Daoy (cell line): Measurements from ENCODE around the gene CNTFR. TPM values are rescaled to one million over a fixed set of nuclear protein-coding genes. Genes with fewer than 3 reads are reported as not detected.

Experiments used
- DNase-seq: peaks from one replicate; pipeline ENCODE4 v3.0.0-alpha.2; 2015; ENCODE audit warnings: low read depth
- total RNA-seq: library from RNA; depleted of rRNA; stranded (reverse); fragments of >200 nt; shearing (Covaris generic); gene quantifications from 2 replicates; pipeline ENCODE4 v1.2.3, GENCODE V29; 2014

The CNTFR gene
- total RNA-seq, 1 experiment from 2014 or later, result not detected

DNA sequence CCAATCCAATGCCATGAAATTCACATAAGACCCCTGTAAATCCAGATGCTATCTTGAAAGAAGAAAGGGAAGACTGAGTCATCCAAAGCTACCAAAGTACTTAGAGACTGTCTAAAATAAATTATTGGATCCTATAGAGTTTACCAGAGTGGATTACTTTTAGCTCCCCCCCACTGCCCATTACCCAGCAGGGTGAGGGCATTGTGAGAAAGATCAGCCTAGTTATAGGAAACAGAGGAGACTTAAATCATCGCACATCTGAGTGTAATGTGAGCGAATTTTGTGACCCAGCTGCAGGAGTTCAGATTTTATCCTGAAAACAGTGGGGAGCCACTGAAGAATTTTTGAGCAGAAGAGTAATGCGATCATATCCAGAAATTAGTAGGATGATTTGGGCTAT, 65.2 kb downstream of the CNTFR start:
- no peak for DNase-seq

DNA sequence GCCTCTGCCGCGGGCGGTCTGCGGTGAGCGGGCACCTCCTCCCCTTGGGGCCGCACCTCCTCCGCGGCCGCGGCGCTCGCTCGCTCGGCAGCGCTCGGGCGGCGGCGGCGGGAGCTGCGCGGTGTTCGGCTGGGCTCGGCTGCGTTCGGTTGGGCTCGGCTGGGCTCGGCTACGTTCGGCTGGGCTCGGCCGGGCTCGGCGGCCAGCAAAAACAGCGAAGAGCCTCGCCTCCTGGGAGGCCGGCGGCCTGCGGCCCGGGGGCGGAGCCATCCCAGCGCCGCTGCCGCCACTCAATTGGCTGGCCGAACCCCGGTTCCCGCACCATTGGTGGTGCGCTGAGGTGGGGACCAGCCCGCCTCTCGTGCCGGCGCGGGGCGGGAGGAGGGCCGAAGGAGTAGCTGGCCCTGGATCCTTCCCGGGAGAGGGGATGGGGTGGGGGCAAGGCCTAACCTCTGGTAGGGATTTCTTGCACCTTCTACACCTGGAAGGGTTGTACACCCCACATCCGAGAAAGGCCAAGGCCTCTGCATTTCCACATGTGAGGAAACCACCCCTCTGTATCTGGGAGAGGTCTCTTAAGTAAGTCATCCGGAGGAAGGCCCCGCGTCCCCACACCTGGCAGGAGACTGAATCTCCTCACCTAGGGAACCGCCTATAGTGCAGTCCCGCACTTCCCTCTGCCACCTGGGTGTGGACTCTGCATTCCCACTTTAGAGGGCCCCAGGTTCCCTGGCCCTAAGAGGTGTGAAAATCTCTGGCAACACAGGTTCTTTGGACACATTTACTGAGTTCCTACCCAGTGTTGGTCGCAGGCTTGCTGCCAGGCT, 66.3 kb downstream of the CNTFR start, which contains the start of gene ENHO:
Gene ENHO (minus strand): TSS at position 20 of the 827 bp plus-strand sequence. CDS start 1,295 bp downstream, outside the sequence.
- peak; percentile 95 for DNase-seq

DNA sequence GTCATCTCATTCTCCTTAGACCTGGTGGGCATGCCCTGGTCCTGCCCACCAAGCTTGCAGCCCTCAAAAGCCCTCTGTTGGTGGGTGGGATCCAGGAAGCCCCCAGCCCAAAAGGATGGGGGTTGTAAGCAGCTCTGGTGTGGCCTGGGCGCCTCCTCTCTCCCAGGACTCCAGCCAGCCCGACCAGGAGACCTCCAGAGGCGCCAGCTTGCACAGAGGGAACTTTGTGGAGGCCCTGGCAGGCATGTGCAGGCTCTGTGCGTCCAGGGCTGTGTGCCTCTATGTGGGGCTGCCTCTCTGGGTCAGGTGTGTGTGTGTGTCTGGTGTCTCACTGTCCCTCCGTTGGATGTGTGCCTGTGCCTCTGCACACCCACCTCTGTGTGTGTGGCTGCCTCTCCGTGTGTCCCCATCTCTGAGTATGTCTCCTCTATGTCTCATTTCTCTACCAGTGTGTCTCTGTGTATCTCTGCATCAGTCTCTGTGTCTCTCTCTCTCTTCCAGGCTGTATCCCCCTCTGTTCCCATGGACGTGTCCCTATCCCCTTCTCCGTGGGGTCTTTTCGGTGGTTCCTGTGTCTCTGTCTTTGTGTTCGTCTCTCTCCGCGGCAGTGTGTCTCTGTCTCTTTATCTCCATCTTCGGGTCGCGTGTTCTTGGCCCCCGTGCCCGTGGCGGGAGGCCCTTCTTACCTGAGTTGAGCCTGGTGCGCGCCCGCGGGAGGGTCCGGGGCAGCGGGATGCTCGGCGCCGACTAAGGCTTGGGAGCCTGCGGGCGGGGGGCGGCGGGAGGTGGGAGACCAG, 67.2 kb downstream of the CNTFR start:
- DNase-seq, result no peak

- DNase-seq, result no peak
These were observed 68.0 kb downstream of the CNTFR start for GRCh38 chr9:34521406-34522045.

- DNase-seq, result no peak
These were observed 68.8 kb downstream of the CNTFR start for GRCh38 chr9:34520505-34521385.

DNA sequence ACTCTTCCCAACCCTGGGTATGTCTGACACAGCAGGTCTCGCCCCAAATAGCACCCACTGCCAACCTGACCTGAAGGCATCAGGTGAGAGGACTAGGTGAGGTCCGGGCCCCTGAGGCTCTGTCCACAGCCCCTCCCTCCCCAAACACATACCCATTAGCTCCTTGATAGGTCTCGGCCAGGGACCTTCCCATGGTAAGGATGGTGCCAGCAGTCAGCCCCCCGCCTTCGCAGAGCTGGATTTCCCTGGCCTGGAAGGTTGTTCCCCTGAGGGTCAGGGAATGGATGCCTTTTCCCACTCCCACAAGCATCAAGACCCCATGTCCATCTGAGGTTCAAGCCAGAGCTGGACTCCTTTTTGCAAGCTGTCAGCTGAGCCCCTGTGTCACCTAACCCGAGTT, 69.4 kb downstream of the CNTFR start:
- no peak for DNase-seq

- no peak for DNase-seq
These were observed 70.1 kb downstream of the CNTFR start for GRCh38 chr9:34519321-34520020.

DNA sequence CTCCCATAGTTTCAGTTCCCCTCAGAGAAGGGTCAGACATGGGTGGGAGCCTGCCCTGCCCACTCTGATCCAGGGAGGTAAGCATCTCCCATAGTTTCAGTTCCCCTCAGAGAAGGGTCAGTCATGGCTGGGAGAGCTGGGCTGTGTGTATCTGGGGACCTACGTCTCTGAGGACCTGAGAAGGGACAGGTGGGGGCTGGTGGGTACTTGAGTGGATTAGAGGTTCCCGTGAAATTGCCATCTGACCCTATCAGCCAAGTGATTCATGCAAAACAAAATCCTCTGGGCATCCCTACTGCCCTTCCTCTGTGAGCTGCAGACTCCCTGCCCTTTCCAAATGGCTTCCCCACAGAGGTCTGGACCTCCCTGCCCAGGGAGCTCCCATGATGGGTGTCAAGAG, 70.6 kb downstream of the CNTFR start:
- no peak for DNase-seq

- no peak for DNase-seq
These were observed 71.4 kb downstream of the CNTFR start for GRCh38 chr9:34518110-34518616.

- no peak for DNase-seq
These were observed 72.3 kb downstream of the CNTFR start for GRCh38 chr9:34517185-34517584.

- DNase-seq, result no peak
These were observed 73.6 kb downstream of the CNTFR start for GRCh38 chr9:34515959-34516358.

- no peak for DNase-seq
These were observed 74.7 kb downstream of the CNTFR start for GRCh38 chr9:34514816-34515215.

GRCh38 chr9:34514401-34514800, 75.1 kb downstream of the CNTFR start:
- no peak for DNase-seq

DNA sequence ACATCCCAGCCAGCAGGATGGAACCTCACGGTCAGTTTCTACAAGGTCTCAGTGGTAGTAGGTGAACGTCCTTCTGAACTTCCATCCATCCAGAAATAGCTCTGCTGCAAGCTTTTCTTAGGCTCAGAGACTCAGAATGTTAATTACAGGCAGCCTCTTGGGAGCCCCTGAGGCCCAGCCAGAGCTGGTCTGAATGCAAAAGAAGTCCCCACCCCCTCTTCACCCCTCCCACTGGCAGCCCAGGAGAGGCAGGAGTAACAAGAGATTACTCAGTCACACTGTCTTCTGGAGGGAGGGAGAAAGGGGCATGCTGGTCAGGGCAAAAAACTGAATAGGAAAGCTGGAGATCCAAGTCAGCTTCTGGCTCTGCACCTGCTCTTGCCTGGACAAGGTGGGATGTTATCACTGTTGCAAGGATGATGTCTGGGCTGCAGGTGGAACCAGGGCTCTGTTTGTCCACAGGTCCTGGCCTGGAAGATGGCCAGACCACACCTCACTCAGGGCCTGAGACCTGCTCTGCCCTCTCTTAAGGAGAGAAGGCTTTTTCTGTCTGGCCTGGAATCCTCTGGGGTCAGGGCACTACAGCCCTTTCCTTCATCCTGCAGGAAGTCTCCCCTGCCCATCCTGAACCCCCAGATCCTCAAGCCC, 75.8 kb downstream of the CNTFR start:
- DNase-seq, result no peak

GRCh38 chr9:34512131-34513078, 77.1 kb downstream of the CNTFR start:
- DNase-seq, result no peak

- DNase-seq, result no peak
These were observed 78.7 kb downstream of the CNTFR start for GRCh38 chr9:34510497-34511468.

DNA sequence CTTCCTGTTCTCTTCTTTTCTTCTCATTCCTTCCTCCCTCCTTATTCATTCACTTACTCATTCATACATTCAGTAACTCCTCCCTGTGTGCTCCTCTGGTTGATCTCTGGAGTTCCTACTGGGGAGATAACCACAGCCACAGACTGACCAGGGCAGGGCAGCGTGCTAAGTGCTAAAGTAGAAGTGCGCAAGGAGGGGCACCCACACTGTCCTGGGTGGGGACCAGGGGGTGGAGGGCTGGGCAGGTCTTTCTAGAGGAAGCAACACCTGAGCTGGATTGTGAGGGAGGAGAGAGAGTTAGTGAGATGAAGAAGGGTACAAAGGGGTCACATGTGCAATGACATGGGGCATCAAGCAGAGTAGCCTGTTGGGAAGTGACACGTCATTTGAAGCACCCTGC, 80.6 kb downstream of the CNTFR start:
- no peak for DNase-seq

DNA sequence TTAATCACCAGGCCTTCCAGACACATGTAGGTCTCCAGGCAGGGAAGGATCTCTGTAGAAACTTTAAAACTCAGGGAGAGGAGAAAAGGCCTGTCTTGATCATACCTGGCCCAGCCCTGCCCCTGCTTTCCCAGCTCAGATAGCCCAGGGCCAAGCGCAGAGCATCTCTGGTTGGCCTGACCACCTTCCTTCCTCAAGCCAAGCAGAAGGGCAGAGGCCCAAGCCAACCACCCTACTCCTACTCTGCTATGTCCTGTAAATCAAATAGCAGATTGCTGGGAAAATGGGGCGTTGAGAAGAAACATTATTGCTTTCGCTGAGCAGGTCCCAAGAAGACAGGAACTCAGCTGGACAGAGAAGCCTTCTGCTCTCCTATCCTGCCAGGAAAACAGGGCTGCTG, 81.1 kb downstream of the CNTFR start:
- no peak for DNase-seq
